Measurements from ENCODE around the gene PLXDC1. TPM values are rescaled to one million over a fixed set of nuclear protein-coding genes. Genes with fewer than 3 reads are reported as not detected.

PLXDC1 gene
- total and polyA plus RNA-seq, 2 of the 13 experiments (the other 11 are each of a cell fraction or from before 2014, with no cell fraction given) = not detected

DNA sequence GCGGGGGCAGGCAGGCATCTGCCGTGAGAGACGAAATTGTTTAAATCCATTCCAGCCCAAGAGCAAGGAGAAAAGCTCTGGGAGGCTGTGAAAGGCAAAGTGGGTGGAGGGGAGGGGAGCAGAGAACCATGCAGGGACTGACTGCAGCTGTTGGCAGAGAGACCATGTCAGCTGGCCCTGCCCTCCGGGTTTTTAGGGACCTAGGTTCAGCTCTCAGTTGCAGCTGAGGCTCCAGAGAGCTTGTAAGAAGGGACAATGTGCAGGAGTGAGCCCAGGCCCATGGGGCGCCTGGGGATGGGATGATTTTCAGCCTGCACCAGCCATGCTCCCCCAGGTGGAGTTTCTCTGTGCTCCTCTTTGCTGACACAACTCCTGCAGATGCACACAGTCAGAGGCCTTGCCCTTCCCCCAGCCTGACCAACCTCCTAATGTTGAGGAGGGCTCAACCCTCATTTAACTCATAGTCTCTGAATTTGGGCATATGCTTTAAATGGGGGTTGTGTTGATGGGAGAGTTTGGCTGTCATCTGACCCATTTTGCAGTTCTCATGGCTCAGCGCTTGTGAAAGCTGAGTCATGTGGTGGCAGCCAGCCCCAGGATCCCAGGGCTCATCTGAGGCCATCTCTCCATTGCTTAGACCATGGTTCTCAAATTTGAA lies 70.9 kb downstream of the PLXDC1 start (continued):
- no peak for TF ChIP-seq ZNF670 (CRISPR knock-in tag; IDR thresholded peaks at IDR 0.05; ENCODE audit: borderline replicate concordance)

DNA sequence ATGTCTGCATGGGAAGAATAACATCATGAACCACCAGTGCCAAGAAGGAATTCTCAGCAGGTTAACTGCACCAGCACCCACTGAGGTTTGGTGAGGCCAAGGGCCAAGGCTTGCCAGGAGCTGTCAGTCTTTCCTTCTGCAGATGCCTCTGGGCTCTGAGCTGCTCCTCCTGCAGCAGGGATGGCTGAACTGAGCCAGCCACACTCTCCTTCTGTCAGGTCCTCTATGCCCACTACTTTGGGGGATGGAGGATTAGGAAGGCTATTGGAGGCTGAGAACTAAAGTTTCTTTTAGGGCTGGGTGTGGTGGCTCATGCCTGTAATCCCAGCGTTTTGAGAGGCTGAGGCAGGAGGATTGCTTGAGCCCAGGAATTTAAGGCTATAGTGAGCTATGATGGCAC lies 71.6 kb downstream of the PLXDC1 start:
- Histone ChIP-seq H3K27me3 (ENCODE audit: control insufficient read depth in 1 of 2, insufficient read depth in 2 of 2, low read length in 2 of 2) (peaks cover 0 to 23% of the 10 kb centered on the region in 2 experiments; a peak in 2 of 5 replicates), H3K9me3 (ENCODE audit: low read length) (no peaks in the 10 kb centered on the region), H3K9ac (ENCODE audit: insufficient read depth, low read depth, low read length) (no peak overlapping the region), H3K36me3 (replicated peaks in 1 of 2; ENCODE audit: control insufficient read depth in 1 of 2, insufficient read depth in 2 of 2, low read length in 2 of 2) (no peaks in the 10 kb centered on the region), H3K27ac (ENCODE audit: extremely low read length, insufficient read depth, low read length) (no peak overlapping the region), H4K20me1 (ENCODE audit: insufficient read depth, low read length) (no peaks in the 10 kb centered on the region), H2AFZ (ENCODE audit: low read length) (no peak overlapping the region), H3K4me3 (replicated peaks in 1 of 3; ENCODE audit: insufficient read depth in 1 of 3, low read depth in 2 of 3, low read length in 3 of 3) (no peak overlapping the region), H3K4me1 (ENCODE audit: insufficient read depth, low read length) (no peaks in the 10 kb centered on the region), H3K4me2 (ENCODE audit: low read depth, low read length) (no peak overlapping the region), H3K79me2 (ENCODE audit: insufficient read depth, low read length) (no peaks in the 10 kb centered on the region)
- ChIA-PET CTCF (ENCODE audit: low intra/inter-chr PET ratio, low total read pairs) (no interaction called here), POLR2A (no interaction called here)
- WGBS (ENCODE audit: low lambda C conversion rate) = 6% methylated on average over 1 of the region's 1 CpG
- intact Hi-C loops (cut with micrococcal nuclease; ENCODE audit: unreplicated experiment) = no loop called here
- FAIRE-seq (no peak), DNase-seq (ENCODE audit: low spot score) (no peak), ATAC-seq (no peak)
- no TSS peak for BruUV-seq (replicated peaks)
- in situ Hi-C loops (cut with HindIII; ENCODE audit: extremely low pct_ligation_motif_present, low pct_unique_long_range_greater_than_20kb) = no loop called here
- TF ChIP-seq, protein P1, sequence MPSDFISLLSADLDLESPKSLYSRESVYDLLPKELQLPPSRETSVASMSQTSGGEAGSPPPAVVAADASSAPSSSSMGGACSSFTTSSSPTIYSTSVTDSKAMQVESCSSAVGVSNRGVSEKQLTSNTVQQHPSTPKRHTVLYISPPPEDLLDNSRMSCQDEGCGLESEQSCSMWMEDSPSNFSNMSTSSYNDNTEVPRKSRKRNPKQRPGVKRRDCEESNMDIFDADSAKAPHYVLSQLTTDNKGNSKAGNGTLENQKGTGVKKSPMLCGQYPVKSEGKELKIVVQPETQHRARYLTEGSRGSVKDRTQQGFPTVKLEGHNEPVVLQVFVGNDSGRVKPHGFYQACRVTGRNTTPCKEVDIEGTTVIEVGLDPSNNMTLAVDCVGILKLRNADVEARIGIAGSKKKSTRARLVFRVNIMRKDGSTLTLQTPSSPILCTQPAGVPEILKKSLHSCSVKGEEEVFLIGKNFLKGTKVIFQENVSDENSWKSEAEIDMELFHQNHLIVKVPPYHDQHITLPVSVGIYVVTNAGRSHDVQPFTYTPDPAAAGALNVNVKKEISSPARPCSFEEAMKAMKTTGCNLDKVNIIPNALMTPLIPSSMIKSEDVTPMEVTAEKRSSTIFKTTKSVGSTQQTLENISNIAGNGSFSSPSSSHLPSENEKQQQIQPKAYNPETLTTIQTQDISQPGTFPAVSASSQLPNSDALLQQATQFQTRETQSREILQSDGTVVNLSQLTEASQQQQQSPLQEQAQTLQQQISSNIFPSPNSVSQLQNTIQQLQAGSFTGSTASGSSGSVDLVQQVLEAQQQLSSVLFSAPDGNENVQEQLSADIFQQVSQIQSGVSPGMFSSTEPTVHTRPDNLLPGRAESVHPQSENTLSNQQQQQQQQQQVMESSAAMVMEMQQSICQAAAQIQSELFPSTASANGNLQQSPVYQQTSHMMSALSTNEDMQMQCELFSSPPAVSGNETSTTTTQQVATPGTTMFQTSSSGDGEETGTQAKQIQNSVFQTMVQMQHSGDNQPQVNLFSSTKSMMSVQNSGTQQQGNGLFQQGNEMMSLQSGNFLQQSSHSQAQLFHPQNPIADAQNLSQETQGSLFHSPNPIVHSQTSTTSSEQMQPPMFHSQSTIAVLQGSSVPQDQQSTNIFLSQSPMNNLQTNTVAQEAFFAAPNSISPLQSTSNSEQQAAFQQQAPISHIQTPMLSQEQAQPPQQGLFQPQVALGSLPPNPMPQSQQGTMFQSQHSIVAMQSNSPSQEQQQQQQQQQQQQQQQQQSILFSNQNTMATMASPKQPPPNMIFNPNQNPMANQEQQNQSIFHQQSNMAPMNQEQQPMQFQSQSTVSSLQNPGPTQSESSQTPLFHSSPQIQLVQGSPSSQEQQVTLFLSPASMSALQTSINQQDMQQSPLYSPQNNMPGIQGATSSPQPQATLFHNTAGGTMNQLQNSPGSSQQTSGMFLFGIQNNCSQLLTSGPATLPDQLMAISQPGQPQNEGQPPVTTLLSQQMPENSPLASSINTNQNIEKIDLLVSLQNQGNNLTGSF (CRISPR knock-in tag; IDR thresholded peaks at IDR 0.05) = no peak
- TF ChIP-seq, protein P2, sequence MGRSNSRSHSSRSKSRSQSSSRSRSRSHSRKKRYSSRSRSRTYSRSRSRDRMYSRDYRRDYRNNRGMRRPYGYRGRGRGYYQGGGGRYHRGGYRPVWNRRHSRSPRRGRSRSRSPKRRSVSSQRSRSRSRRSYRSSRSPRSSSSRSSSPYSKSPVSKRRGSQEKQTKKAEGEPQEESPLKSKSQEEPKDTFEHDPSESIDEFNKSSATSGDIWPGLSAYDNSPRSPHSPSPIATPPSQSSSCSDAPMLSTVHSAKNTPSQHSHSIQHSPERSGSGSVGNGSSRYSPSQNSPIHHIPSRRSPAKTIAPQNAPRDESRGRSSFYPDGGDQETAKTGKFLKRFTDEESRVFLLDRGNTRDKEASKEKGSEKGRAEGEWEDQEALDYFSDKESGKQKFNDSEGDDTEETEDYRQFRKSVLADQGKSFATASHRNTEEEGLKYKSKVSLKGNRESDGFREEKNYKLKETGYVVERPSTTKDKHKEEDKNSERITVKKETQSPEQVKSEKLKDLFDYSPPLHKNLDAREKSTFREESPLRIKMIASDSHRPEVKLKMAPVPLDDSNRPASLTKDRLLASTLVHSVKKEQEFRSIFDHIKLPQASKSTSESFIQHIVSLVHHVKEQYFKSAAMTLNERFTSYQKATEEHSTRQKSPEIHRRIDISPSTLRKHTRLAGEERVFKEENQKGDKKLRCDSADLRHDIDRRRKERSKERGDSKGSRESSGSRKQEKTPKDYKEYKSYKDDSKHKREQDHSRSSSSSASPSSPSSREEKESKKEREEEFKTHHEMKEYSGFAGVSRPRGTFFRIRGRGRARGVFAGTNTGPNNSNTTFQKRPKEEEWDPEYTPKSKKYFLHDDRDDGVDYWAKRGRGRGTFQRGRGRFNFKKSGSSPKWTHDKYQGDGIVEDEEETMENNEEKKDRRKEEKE (IDR thresholded peaks at IDR 0.05) = no peak
- TF ChIP-seq, protein P3, sequence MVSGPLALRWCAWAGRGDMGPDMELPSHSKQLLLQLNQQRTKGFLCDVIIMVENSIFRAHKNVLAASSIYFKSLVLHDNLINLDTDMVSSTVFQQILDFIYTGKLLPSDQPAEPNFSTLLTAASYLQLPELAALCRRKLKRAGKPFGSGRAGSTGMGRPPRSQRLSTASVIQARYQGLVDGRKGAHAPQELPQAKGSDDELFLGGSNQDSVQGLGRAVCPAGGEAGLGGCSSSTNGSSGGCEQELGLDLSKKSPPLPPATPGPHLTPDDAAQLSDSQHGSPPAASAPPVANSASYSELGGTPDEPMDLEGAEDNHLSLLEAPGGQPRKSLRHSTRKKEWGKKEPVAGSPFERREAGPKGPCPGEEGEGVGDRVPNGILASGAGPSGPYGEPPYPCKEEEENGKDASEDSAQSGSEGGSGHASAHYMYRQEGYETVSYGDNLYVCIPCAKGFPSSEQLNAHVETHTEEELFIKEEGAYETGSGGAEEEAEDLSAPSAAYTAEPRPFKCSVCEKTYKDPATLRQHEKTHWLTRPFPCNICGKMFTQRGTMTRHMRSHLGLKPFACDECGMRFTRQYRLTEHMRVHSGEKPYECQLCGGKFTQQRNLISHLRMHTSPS (CRISPR knock-in tag; IDR thresholded peaks at IDR 0.05; ENCODE audit: low read depth) = no peak
- no peak for TF ChIP-seq SPEN (CRISPR knock-in tag; IDR thresholded peaks at IDR 0.05; ENCODE audit: low read depth)
- no peak for TF ChIP-seq KDM2A (CRISPR knock-in tag; IDR thresholded peaks at IDR 0.05; ENCODE audit: borderline replicate concordance, low read depth)
- TF ChIP-seq MYC (CRISPR knock-in tag; IDR thresholded peaks at IDR 0.05; ENCODE audit: borderline replicate concordance) = no peak
- TF ChIP-seq, protein P4, sequence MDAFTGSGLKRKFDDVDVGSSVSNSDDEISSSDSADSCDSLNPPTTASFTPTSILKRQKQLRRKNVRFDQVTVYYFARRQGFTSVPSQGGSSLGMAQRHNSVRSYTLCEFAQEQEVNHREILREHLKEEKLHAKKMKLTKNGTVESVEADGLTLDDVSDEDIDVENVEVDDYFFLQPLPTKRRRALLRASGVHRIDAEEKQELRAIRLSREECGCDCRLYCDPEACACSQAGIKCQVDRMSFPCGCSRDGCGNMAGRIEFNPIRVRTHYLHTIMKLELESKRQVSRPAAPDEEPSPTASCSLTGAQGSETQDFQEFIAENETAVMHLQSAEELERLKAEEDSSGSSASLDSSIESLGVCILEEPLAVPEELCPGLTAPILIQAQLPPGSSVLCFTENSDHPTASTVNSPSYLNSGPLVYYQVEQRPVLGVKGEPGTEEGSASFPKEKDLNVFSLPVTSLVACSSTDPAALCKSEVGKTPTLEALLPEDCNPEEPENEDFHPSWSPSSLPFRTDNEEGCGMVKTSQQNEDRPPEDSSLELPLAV (CRISPR knock-in tag; conservative IDR thresholded peaks at IDR 0.05; ENCODE audit: low read depth) = no peak
- no peak for TF ChIP-seq TCF7 (IDR thresholded peaks at IDR 0.05; ENCODE audit: low read depth)
